Measurements from ENCODE around the gene FCN2. TPM values are rescaled to one million over a fixed set of nuclear protein-coding genes. Genes with fewer than 3 reads are reported as not detected.

The FCN2 gene
- total and polyA plus RNA-seq, 2 experiments from 2014 or later = not detected

GRCh38 chr9:134835448-134835847, 45.2 kb upstream of the FCN2 start:
- no peaks in the 10 kb centered on the region for H3K9me2 ChIP-seq (replicated peaks; ENCODE audit: insufficient read depth)
- no peaks in the 10 kb centered on the region for H3K36me3 ChIP-seq (replicated peaks; ENCODE audit: insufficient read depth, low read depth)
- DNase-seq (ENCODE audit: low spot score) = no peak
- H2AFZ ChIP-seq = no peak overlapping the region
- H3K4me2 ChIP-seq = no peak overlapping the region
- H3K27ac ChIP-seq = no peak overlapping the region
- no peaks in the 10 kb centered on the region for H3K9me3 ChIP-seq (ENCODE audit: low read depth)
- no peaks in the 10 kb centered on the region for H3K4me1 ChIP-seq (ENCODE audit: insufficient read depth)
- no peaks in the 10 kb centered on the region for H3K79me2 ChIP-seq
- WGBS (ENCODE audit: low lambda C conversion rate, missing lambda C conversion rate) = 94% methylated on average over 13 of the region's 16 CpGs
- H4K20me1 ChIP-seq (ENCODE audit: insufficient read depth, poor library complexity, severe bottlenecking) = no peaks in the 10 kb centered on the region
- no peaks in the 10 kb centered on the region for H3K27me3 ChIP-seq
- H3K4me3 ChIP-seq = no peak overlapping the region
- TF ChIP-seq, protein P1, sequence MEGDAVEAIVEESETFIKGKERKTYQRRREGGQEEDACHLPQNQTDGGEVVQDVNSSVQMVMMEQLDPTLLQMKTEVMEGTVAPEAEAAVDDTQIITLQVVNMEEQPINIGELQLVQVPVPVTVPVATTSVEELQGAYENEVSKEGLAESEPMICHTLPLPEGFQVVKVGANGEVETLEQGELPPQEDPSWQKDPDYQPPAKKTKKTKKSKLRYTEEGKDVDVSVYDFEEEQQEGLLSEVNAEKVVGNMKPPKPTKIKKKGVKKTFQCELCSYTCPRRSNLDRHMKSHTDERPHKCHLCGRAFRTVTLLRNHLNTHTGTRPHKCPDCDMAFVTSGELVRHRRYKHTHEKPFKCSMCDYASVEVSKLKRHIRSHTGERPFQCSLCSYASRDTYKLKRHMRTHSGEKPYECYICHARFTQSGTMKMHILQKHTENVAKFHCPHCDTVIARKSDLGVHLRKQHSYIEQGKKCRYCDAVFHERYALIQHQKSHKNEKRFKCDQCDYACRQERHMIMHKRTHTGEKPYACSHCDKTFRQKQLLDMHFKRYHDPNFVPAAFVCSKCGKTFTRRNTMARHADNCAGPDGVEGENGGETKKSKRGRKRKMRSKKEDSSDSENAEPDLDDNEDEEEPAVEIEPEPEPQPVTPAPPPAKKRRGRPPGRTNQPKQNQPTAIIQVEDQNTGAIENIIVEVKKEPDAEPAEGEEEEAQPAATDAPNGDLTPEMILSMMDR (IDR thresholded peaks at IDR 0.05; ENCODE audit: poor library complexity) = no peak
- TF ChIP-seq EZH2 (IDR thresholded peaks at IDR 0.05; ENCODE audit: borderline replicate concordance) (no peak), EZH2phosphoT487 (IDR thresholded peaks at IDR 0.05; ENCODE audit: low read depth, severe bottlenecking, unreplicated experiment) (no peak)

DNA sequence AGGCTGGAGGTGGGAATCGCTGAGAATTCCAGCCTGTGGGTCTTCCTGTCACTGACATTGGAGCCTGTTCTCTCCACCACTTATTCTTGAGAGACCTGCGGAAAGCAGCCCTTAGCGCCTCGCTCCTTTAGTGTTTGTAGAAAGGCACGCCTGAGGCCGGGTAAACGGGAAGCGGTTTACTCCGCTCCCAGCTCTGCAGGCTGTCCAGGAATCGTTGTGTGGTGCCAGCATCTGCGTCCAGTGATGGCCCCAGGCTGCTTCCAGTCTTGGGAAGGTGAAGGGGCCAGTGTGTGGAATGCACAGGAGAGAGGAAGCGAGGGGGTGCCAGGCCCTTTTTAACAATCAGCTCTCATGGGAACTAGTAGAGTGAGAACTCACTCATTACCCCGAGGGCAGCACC, 44.6 kb upstream of the FCN2 start:
- WGBS (ENCODE audit: low lambda C conversion rate, missing lambda C conversion rate) = 85% methylated on average over 13 of the region's 13 CpGs

DNA sequence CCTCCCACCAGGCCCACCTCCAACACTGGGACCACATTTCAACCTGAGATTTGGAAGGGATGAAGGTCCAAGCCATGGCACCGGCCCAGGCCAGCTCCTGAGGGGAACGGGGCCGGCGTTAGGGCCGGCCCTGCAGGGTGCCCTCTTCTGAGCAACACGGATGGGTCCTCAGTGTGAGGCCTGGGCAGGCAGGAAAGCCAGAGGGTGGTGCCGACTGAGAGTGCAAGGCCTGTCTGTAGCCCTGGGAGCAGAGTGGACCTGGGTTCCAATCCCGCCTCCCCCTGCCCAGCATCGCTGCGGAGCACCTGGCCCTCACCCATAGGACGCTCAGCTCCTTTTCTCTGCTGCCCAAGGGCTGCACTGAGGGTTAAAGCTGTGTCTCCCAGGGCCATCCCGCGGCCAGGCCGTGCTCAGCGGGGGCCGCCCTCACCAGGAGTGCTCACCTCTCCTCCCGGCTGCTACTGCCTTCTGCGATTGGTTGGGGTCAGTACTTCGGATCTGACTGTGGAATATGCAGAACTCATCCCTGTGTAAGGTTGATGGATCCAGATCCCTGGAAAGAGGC, 44.1 kb upstream of the FCN2 start:
- H3K27ac ChIP-seq = no peak overlapping the region
- no peak overlapping the region for H2AFZ ChIP-seq
- no peaks in the 10 kb centered on the region for H3K79me2 ChIP-seq
- 96% methylated on average over 16 of the region's 19 CpGs for WGBS (ENCODE audit: low lambda C conversion rate, missing lambda C conversion rate)
- no peak overlapping the region for H3K4me2 ChIP-seq
- no peaks in the 10 kb centered on the region for H3K36me3 ChIP-seq (replicated peaks; ENCODE audit: insufficient read depth, low read depth)
- no peaks in the 10 kb centered on the region for H4K20me1 ChIP-seq (ENCODE audit: insufficient read depth, poor library complexity, severe bottlenecking)
- H3K4me1 ChIP-seq (ENCODE audit: insufficient read depth) = no peaks in the 10 kb centered on the region
- H3K9me2 ChIP-seq (replicated peaks; ENCODE audit: insufficient read depth) = no peaks in the 10 kb centered on the region
- no peak for DNase-seq (ENCODE audit: low spot score)
- H3K4me3 ChIP-seq = no peak overlapping the region
- no peaks in the 10 kb centered on the region for H3K9me3 ChIP-seq (ENCODE audit: low read depth)
- H3K27me3 ChIP-seq = no peaks in the 10 kb centered on the region
- TF ChIP-seq, protein P1 (IDR thresholded peaks at IDR 0.05; ENCODE audit: poor library complexity) = no peak
- no peak for TF ChIP-seq EZH2phosphoT487 (IDR thresholded peaks at IDR 0.05; ENCODE audit: low read depth, severe bottlenecking, unreplicated experiment)
- TF ChIP-seq EZH2 (IDR thresholded peaks at IDR 0.05; ENCODE audit: borderline replicate concordance) = no peak

More for the DNA sequence above, 44.6 kb upstream of the FCN2 start:
- H4K20me1 ChIP-seq (ENCODE audit: insufficient read depth, poor library complexity, severe bottlenecking) = no peaks in the 10 kb centered on the region
- no peak for DNase-seq (ENCODE audit: low spot score)
- no peak overlapping the region for H3K4me3 ChIP-seq
- no peaks in the 10 kb centered on the region for H3K27me3 ChIP-seq
- H2AFZ ChIP-seq = no peak overlapping the region
- H3K79me2 ChIP-seq = no peaks in the 10 kb centered on the region
- H3K4me1 ChIP-seq (ENCODE audit: insufficient read depth) = no peaks in the 10 kb centered on the region
- no peaks in the 10 kb centered on the region for H3K36me3 ChIP-seq (replicated peaks; ENCODE audit: insufficient read depth, low read depth)
- no peaks in the 10 kb centered on the region for H3K9me2 ChIP-seq (replicated peaks; ENCODE audit: insufficient read depth)
- TF ChIP-seq EZH2 (IDR thresholded peaks at IDR 0.05; ENCODE audit: borderline replicate concordance) (no peak), EZH2phosphoT487 (IDR thresholded peaks at IDR 0.05; ENCODE audit: low read depth, severe bottlenecking, unreplicated experiment) (no peak)
- TF ChIP-seq, protein P1 (IDR thresholded peaks at IDR 0.05; ENCODE audit: poor library complexity) = no peak
- H3K9me3 ChIP-seq (ENCODE audit: low read depth) = no peaks in the 10 kb centered on the region
- no peak overlapping the region for H3K27ac ChIP-seq
- H3K4me2 ChIP-seq = no peak overlapping the region

All from hepatocyte (in vitro differentiated cells).